Fibroblast of villous mesenchyme (primary cell): Measurements from ENCODE around the gene ALKBH6. TPM values are rescaled to one million over a fixed set of nuclear protein-coding genes. Genes with fewer than 3 reads are reported as not detected.

Source experiments
- DNase-seq: peaks from one replicate; pipeline ENCODE4 v3.0.0-alpha.2; 2010; ENCODE audit warnings: low read depth
- H3K4me3 ChIP-seq: 2 replicates; pipeline ENCODE4 v1.5.1; 2011; ENCODE audit warnings: low read depth, mild to moderate bottlenecking, low read length
- CTCF ChIP-seq: IDR thresholded peaks from 2 replicates; pipeline ENCODE4 v1.5.1; 2012; ENCODE audit warnings: low read depth, mild to moderate bottlenecking, low read length; ENCODE audit not compliant: insufficient read depth
- total RNA-seq: library from RNA; depleted of rRNA; stranded (reverse); fragments of >200 nt; gene quantifications from 2 replicates; pipeline ENCODE4 v1.2.3, GENCODE V29; 2012

The ALKBH6 gene
- total RNA-seq, 1 donor = 14.2 TPM

- peak; percentile 25 for DNase-seq
- H3K4me3 ChIP-seq = no peak overlapping the region
- TF ChIP-seq CTCF = peak; percentile 29
Observed at GRCh38 chr19:36030264-36031148, 16.5 kb upstream of the ALKBH6 start.

GRCh38 chr19:36028313-36029041, 14.5 kb upstream of the ALKBH6 start:
- no peak for TF ChIP-seq CTCF

GRCh38 chr19:36027696-36028095, 13.7 kb upstream of the ALKBH6 start:
- no peak for DNase-seq
- TF ChIP-seq CTCF = no peak
- no peak overlapping the region for H3K4me3 ChIP-seq

More at GRCh38 chr19:36028313-36029041, 14.5 kb upstream of the ALKBH6 start:
- no peak overlapping the region for H3K4me3 ChIP-seq
- DNase-seq = no peak

GRCh38 chr19:36026091-36026876, 12.3 kb upstream of the ALKBH6 start:
- no peak for TF ChIP-seq CTCF
- no peak for DNase-seq
- no peak overlapping the region for H3K4me3 ChIP-seq

GRCh38 chr19:36025541-36025940, 11.5 kb upstream of the ALKBH6 start:
- no peak for TF ChIP-seq CTCF
- no peak overlapping the region for H3K4me3 ChIP-seq
- DNase-seq = no peak

GRCh38 chr19:36023432-36023831, 9.4 kb upstream of the ALKBH6 start:
- no peak for DNase-seq
- no peak overlapping the region for H3K4me3 ChIP-seq
- no peak for TF ChIP-seq CTCF
